Hematopoietic multipotent progenitor cell treated with erythropoietin and hydrocortisone succinate and interleukin-3 and kit ligand, for 17 days (in vitro differentiated cells): ENCODE measurements around the gene COX6A1.
A peak's percentile ranks its signal among the peaks of the same experiment; 100 is the strongest.
"Not testable (repeated sequence)": the region's sequence is repeated elsewhere in the genome, so short reads cannot be mapped to it uniquely, and the experiment has no call there.

Experiments
- DNase-seq: peaks from one replicate; pipeline ENCODE4 v3.0.0-alpha.2; 2015; ENCODE audit warnings: low spot score

COX6A1 gene

DNA sequence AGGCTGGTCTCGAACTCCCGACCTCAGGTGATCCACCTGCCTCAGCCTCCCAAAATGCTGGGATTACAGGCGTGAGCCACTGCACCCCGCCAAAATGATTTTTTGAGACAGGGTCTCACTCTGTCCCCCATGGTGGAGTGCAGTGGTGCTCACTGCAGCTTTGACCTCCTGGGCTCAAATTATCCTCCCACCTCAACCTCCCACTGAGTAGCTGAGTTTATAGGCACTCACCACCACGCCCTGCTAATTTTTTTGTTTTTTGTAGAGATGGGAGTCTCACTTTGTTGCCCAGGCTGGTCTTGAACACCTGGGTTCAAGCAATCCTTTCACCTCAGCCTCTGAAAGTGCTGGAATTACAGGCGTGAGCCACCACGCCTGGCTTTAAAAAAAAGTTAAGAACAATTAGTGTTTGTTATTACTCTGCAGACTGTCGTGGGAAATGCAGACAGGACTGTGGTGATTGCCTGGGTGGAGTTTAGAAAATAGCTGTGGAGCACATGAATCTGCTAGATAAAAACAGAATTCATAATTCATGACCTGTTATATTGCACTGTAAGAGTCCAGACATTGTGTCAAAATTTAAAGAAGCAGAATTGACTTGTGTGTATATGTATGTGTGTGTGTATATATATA, 9.2 kb upstream of the COX6A1 start:
- no peak for DNase-seq

DNA sequence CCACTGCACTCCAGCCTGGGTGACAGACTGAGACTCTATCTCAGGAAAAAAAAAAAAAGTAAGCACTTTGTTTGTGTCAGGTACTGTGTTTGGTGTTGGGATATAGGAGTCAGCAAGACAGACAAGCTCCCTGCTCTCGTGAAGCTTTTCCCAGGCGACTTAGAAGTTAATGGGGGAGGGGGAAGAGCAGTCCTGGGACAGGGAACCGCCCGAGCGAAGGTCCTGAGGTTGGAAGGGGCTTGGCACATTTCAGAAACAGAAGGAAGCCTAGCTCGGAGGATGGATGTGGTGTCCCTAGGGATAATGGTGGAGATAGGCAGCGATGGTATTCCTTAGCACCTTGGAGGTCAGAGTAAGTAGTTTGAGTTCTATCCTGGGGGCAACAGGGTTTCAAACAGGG, 8.5 kb upstream of the COX6A1 start:
- no peak for DNase-seq

DNA sequence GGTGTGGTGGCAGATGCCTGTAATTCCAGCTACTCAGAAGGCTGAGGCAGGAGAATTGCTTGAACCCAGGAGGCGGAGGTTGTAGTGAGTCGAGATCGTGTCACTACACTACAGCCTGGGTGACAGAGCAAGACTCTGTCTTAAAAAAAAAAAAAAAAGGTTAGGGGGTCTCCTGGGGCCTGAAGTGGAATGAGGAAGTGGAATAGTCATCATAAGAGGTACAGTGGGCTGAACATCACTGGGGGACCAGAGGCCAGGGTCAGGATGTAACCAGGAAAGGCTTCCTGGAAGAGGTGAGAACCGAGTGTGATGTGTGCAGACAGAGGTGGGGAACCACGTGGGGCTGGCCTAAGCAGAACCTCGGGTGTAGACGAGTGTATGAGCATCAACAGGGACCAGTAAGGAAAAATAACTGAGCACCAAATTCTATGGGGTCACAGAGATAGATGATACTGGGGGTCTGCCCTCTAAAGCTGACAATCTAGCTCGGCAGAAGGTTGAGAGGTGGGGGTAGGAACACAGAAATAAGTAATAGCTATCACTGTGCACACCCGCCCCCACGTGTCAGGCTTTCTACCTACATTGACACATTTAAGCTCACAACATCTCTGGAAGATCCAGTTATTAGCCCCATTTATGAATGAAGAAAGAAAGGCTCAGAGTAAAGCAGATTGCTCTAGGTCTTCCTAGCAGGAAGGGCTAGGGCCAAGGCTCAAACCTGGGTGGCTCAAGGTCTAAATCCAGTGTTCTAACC, 5.0 kb upstream of the COX6A1 start:
- no peak for DNase-seq

DNA sequence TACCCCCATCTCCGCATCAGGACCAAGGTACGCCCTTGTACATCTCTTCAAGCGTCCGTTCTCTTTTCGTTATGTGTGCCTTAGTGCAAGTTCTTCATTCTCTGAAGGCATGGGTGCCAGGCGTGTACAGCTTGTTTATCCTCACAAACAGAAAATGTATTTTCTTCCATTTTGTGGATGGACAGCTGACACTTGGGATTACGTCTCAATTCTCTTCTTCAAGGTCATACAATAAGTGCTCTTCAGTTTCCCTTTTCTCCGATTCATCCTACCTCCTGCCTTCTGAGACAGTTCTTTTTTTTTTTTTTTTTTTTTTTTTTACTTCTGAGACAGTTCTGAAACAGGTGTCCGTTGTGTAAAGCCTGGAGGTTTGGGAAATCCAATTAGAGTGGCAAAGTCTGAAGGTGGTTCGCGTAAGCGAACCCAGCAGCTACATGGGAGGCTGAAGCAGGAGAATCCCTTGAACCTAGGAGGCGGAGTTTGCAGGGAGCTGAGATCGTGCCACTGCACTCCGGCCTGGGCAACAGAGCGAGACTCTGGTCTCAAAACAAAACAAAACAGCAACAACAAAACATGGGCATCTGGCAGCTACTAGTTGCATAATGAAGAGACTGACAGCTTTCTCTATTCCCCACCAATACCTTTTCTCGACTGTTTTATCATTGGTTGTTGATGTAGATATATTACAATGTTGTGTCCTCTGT, 734 bp downstream of the COX6A1 start:
- DNase-seq, result peak; percentile 32

DNA sequence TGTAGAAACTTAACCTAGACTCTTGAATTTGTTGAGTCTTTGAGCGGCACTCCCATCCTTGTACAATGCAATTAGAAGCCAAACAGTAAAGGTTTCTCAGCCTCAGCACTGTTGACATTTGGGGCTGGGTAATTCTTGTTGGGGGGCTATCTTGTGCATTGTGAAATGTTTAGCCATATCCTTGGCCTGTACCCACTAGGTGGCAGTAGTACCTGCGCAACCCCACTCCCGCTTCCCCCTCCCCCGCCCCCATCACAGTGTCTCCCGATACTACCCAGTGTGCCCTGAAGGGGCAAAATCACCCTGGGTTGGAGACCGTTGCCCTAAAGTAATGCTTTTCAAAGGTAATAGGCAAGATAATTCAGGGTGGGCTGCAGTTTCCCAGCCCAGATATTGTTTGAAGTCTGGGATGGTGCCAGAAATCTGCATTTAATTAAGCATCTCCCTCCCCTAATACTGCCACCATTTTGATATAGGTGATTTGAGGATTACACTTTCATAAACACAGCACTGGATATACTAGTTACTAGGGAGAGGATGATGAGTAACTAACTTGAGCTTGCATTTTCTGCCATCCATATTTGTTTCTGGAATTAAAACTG, 1.8 kb downstream of the COX6A1 start:
- peak; percentile 64 for DNase-seq

DNA sequence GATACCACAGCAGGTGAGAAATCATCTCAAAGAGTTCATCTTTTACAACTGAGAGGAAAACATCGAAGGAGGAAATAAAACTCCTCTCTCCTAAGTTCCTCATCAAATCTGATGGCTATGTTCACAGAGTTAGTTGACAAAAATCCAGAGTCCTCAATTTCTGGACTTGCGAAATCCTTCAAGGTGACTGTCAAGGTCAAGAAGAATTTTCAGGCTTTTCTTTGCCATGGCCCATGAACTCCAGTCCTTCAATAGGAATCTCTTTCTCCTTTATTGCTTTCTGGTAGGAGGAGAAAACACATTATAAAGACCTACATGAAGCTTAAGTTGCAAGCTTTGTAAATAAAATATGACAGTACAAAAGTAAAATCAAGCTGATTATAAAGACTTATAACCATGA, 6.8 kb downstream of the COX6A1 start:
- no peak for DNase-seq

DNA sequence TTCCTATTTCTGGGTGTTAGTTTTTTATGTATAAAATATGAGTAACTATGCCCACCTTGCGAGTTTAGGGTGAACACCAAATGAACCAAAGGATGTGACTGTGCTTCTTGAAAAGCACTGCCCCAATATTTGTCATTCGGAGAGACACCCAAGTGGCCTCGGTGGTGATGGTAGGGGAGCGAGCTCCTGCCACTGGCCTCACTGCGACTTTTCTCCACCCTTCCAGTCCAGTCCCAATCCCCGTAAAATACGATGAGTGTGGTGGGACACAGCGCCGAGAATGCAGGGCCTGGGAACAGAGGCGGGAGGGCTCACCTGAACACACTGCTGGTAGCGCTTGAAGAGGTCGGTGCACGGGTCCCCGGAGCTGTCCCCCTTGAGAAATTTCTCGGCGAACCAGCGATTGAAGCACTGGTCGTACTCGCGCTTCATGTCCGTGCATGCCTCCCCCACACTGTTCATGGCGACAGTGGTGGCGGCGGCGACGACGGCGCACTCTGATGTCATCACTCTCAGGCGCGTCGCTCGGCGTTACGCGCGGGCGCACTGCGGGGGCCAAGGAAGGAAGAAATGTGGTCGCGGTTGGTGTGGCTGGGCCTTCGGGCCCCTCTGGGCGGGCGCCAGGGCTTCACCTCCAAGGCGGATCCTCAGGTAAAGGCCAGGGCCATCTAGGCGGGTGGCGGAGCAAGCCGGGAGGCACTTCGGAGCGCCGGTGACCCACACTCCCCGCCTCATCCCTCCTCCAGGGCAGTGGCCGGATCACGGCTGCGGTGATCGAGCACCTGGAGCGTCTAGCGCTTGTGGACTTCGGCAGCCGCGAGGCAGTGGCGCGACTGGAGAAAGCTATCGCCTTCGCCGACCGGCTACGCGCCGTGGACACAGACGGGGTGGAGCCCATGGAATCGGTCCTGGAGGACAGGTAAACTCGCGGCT, 8.3 kb downstream of the COX6A1 start, which contains the start of the genes GATC and TRIAP1:
Gene GATC (plus strand): TSS at position 534 of the 933 bp plus-strand sequence. CDS start 37 bp downstream, at position 571.
Gene TRIAP1 (minus strand): TSS at position 474 of the 933 bp plus-strand sequence. CDS start 12 bp downstream, at position 462.
- peak; percentile 85 for DNase-seq

DNA sequence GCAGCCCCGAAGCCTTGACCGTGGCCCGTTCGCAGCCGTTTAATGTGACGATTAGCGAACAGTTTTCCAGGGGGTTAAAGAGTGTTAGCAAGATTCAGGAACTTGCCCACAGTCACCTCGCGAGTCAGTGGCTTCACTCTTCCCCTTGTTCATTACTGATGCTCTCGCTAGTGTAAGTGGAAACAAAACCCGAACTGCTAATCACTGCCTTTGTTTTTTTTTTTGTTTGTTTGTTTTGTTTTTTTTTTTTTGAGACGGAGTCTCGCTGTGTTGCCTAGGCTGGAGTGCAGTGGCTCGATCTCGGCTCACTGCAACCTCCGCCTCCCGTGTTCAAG, 8.9 kb downstream of the COX6A1 start:
- not testable (repeated sequence) for DNase-seq

DNA sequence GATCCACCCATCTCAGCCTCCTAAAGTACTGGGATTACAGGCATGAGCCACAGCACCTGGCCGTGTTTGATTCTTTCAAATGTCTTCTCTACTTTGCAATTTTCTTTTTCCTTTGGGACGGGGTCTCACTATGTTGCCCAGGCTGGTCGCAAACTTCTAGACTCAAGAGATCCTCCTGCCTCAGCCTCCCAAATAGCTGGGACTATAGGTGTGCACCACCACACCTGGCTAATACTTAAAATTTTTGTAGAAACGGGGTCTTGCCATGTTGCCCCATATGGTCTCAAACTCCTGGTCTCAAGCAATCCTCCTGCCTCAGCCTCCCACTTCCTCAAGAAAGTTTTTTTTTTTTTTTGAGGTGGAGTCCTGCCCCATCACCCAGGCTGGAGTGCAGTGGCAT, 10.1 kb downstream of the COX6A1 start:
- DNase-seq, result no peak

DNA sequence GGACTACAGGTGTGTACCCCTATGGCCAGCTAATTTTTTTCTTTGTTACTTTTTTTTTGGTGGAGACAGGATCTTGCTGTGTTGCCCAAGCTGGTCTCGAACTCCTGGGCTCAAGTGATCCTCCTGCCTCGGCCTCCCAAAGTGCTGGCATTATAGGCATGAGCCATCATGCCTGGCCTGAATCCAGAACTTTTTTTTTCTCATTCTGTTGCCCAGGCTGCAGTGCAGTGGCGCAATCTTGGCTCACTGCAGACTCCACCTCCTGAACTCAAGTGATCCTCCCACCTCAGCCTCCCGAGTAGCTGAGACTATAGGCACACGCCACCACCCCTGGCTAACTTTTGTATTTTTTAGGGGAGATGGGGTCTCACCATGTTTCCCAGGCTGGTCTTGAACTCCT, 14.6 kb downstream of the COX6A1 start:
- peak; percentile 56 for DNase-seq

DNA sequence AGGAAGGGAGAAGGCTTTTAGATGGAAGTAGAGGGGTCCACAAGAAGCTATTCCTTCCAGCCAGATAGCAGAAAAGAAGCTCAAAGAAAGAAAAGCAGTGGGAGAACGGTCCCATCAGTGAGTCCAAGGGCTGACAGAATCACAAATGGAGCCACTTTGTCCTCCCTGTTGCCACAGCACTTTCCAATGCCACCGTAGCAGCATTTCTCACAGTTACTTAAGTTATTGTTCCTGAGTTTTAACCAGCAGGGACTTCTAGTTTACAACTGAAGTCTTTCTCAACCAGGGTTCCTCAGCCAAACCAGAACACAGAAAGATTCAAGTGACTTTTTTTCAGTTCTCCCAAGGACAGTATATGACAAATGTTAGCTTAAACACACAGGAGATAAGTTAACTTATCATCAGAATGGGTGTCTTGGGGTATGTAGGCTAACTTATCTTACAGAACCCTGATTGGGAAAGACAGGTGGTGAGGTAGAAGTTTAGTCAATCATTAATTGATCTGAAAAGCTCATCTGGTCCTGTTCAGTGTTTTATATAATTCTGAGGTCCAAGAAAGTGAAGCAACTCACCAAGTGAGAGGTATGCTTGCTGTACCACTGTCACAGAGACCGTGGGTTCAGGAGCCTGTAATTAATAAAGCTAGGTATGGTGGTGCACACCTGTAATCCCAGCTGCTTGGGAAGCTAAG, 15.3 kb downstream of the COX6A1 start:
- DNase-seq, result no peak

DNA sequence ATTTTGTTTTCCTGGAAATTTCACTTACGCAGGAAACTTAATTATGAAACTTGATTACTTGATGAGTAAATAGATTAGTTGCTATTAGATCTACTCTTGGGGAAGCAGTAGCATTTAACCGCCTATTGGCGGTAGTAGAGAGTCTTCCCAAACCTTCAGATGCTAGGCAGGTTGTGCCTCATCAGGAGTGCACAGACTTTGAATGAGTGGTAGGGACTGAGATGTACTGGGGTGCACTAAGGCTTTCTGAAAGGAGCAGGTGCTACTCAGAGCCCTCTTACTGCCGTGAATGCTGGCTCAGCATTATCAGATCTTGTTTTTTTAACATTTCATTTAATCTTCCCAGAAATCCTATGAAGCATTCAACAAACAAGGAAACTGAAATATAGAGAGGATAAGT, 16.1 kb downstream of the COX6A1 start:
- peak; percentile 58 for DNase-seq

DNA sequence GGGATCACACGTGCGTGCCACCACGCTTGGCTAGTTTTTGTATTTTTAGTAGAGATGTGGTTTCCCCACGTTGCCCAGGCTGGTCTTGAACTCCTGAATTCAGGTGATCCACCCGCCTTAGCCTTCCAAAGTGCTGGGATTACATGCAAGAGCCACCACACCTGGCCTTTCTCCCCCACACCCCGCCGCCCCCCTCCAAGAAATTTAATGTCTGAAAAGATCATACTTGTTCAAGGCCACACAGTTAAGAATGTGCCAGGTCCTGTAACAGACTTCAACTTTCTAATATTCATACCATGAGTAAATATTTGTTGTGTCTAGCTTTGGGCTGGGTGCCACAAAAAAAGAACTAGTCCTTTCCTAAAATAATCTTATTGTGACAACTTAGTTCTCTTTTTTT, 17.4 kb downstream of the COX6A1 start:
- no peak for DNase-seq

DNA sequence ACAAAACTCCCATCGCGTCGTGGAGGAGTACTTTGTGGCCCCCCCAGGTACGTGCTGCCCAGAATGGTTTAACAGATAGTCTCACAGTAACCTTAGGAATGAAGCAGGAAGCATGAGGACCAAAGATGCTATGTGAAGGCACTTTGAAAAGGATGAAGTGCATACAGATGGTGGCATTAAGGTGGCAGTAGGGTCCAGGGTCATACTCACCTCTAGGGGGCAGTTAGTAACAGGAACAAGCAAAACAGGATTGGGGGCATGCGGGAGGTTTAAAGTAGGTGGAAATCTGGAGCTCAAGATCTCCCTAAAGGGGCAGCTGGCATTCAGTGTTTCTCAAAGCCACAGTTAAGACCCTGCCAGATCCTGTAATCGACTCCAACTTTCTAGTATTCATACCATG, 19.2 kb downstream of the COX6A1 start:
- no peak for DNase-seq

DNA sequence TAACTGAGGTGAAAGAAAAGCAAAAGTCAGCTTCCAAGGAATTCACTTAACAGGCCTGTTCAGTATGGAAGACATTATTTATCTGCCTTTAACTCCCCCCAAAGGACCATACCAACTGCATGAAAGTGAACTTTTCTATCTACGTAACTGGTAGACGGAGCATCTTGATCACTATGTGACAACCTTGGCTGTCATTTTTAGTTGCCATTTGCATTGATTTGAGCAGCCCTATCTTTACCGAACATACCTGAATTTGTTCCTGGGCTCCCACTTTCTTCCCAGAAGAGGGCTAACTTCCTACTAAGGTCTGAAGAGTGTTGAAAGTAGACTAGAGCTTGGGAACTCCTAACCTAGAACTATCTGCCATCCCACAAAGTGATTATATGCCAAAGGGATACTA, 22.2 kb downstream of the COX6A1 start:
- no peak for DNase-seq

DNA sequence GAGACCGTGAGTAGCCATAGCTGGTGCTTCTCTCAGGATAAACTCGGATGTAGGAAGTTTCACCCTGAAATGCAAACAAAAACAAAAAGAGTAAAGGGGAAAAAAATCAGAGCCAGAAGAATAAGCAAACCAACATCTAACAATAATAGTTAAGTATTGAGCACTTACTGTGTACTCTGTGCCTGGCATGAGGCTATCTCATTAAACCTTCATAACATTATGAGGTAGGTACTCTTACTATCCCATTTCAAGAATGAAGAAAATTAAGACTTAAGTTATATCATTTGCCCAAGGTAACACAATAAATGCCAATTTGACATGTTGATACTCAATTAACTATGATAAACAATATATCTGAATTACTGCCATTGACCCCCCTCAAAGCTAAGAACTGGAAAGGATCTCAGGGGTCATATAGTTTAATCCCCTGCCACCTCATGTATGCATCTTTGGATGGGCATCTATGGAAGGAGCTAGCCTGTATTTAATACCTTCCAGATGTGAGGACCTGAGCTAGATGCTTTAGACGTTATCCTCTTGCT, 24.3 kb downstream of the COX6A1 start:
- no peak for DNase-seq

DNA sequence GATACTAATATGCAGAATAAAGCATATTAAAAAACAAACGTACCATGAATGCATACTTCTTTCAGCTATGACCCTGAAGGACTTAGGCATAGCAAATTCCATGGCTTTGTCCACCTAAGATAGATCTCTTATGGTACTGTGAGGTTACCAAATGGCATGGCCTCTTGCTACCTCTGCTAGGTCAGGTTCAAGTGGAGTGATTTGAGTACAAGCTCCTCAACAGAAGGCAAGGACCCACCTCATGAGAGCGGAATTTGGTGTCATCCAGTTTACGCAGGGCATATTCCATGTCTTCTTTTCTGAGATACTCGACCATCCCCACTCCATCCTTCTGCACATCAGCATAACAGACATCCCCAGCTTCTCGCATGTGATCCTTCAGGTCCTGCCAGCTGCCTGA, 25.8 kb downstream of the COX6A1 start:
- DNase-seq, result no peak

DNA sequence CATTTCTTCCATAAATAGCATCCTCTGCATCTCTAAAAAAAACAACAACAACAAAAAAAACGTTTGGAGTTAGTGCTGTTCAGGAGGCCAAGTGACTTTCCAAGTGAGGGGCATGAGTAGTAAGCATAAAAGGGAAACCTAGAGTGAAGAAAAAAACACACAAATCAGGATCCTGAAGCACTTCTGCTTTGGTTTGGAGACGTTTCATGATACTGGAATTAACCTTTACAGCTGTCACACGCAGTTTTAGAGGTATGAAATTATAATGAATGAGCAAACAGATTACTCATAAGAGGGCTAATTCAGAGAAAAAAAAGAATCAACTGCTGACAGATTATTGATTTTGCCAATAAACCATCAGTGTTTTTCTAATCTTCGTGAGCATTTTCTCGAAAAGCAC, 27.8 kb downstream of the COX6A1 start:
- DNase-seq, result no peak

DNA sequence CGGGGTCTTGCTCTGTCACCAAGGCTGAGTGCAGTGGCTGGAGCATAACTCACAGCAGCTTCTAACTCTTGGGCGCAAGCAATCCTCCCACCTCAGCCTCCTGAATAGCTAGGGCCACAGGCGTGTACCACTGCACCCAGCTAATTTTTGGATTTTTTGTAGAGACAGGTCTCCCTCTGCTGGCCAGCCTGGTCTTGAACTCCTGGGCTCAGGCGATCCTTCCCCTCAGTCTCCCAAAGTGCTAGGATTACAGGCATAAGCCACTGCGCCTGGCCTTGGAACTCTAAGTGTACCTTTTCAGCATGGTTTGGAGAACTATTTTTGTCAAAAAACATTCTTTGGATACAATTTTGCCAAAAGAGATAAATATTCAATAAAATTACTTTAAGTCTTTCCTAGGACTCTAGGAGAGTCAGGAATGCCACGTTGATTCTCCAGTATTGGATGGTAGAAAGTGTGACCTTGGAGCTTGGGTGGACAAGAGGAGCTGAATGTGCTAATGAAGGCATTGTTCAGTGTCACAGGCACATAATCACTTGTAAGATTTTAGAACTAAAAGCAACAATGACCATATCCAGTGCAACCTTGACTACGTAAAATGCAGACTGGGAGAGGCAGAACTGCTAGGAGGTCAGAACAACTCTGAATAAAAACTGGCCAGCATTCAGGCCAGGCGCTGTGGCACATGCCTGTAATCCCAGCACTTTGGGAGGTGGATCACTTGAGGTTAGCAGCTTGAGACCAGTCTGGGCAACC, 28.8 kb downstream of the COX6A1 start:
- peak; percentile 73 for DNase-seq

DNA sequence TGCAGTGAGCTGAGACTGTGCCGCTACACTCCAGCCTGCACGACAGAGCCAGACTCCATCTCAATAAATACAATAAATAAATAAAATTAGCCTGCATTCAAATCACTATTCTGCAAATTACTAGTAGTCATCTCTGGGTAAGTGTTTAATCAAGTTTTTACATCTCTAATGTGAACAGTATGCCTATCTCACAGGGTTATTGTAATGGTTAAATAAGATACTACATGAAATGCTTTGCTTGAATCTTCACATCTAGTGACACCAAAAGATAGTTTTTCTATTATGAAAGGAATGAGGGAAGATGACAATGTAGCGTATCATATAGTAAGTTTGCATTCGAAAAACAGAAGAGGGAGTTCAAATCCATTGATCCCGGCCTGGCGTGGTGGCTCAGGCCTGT, 29.5 kb downstream of the COX6A1 start:
- no peak for DNase-seq
